Stomach smooth muscle (tissue), 2 donors: ENCODE measurements around the gene CAND1.

Source experiments
- H3K27ac ChIP-seq: one replicate; pipeline ENCODE4 v1.7.0; 2013; ENCODE audit warnings: mild to moderate bottlenecking, low read length, inconsistent platforms
- H3K27me3 ChIP-seq, 2 donors: one replicate each; pipeline ENCODE4 v1.7.0; 2013; ENCODE audit warnings: low read length in 2 of 2; ENCODE audit not compliant: insufficient read depth in 2 of 2, control insufficient read depth in 1 of 2
- H3K36me3 ChIP-seq, 2 donors: one replicate each; pipeline ENCODE4 v1.7.0; 2013; ENCODE audit warnings: low read length in 2 of 2; ENCODE audit not compliant: control insufficient read depth in 2 of 2, insufficient read depth in 2 of 2
- H3K4me1 ChIP-seq: one replicate; pipeline ENCODE4 v1.7.0; 2013; ENCODE audit warnings: low read length; ENCODE audit not compliant: control insufficient read depth, insufficient read depth
- H3K4me3 ChIP-seq, 2 donors: one replicate each; pipeline ENCODE4 v1.7.0; 2013; ENCODE audit warnings: low read length in 2 of 2
- H3K9ac ChIP-seq, 2 donors: one replicate each; pipeline ENCODE4 v1.7.0; 2013; ENCODE audit warnings: low read length in 2 of 2, mild to moderate bottlenecking in 1 of 2
- H3K9me3 ChIP-seq, 2 donors: one replicate each; pipeline ENCODE4 v1.7.0; 2013; ENCODE audit warnings: low read length in 2 of 2; ENCODE audit not compliant: control insufficient read depth in 2 of 2
- donor health status: healthy.
- donor health status: Pancreatic carcinoma.

CAND1 gene

GRCh38 chr12:67256649-67257048, 12.5 kb upstream of the CAND1 start:
- no peaks in the 10 kb centered on the region for H3K4me1 ChIP-seq
- H3K27me3 ChIP-seq = no peaks in the 10 kb centered on the region
- H3K4me3 ChIP-seq = no peak overlapping the region
- no peak overlapping the region for H3K27ac ChIP-seq
- no peaks in the 10 kb centered on the region for H3K36me3 ChIP-seq
- no peak overlapping the region for H3K9ac ChIP-seq
- no peaks in the 10 kb centered on the region for H3K9me3 ChIP-seq

- no peak overlapping the region for H3K9ac ChIP-seq
- no peaks in the 10 kb centered on the region for H3K27me3 ChIP-seq
- H3K9me3 ChIP-seq = no peaks in the 10 kb centered on the region
- peaks cover 3% of the 10 kb centered on the region for H3K4me1 ChIP-seq
- no peak overlapping the region for H3K4me3 ChIP-seq
- no peak overlapping the region for H3K27ac ChIP-seq
- no peaks in the 10 kb centered on the region for H3K36me3 ChIP-seq
Measured at GRCh38 chr12:67263471-67263870, 5.7 kb upstream of the CAND1 start.

- Histone ChIP-seq H3K9me3 (no peaks in the 10 kb centered on the region), H3K4me1 (peaks cover 18% of the 10 kb centered on the region), H3K9ac (peak overlapping the region; percentile 89 to 96), H3K4me3 (peak overlapping the region; percentile 75 to 94), H3K36me3 (no peaks in the 10 kb centered on the region), H3K27ac (peak overlapping the region; percentile 97), H3K27me3 (no peaks in the 10 kb centered on the region)
Measured at GRCh38 chr12:67268335-67268895, 743 bp upstream of the CAND1 start.

GRCh38 chr12:67269633-67270573, 745 bp downstream of the CAND1 start:
- Histone ChIP-seq H3K27me3 (no peaks in the 10 kb centered on the region), H3K4me1 (peaks cover 18% of the 10 kb centered on the region), H3K36me3 (no peaks in the 10 kb centered on the region), H3K9me3 (no peaks in the 10 kb centered on the region), H3K4me3 (peak overlapping the region; percentile 75 to 94), H3K27ac (peak overlapping the region; percentile 97), H3K9ac (peak overlapping the region; percentile 96)

GRCh38 chr12:67270622-67271021, 1.5 kb downstream of the CAND1 start:
- Histone ChIP-seq H3K36me3 (no peaks in the 10 kb centered on the region), H3K9me3 (no peaks in the 10 kb centered on the region), H3K27me3 (no peaks in the 10 kb centered on the region), H3K4me1 (peaks cover 18% of the 10 kb centered on the region), H3K27ac (peak overlapping the region; percentile 97), H3K4me3 (peak overlapping the region; percentile 75 to 94), H3K9ac (peak overlapping the region; percentile 96)

GRCh38 chr12:67271976-67272375, 2.8 kb downstream of the CAND1 start:
- no peaks in the 10 kb centered on the region for H3K27me3 ChIP-seq
- no peak overlapping the region for H3K27ac ChIP-seq
- H3K4me1 ChIP-seq = peaks cover 20% of the 10 kb centered on the region

GRCh38 chr12:67274186-67274585, 5.0 kb downstream of the CAND1 start:
- no peak overlapping the region for H3K4me3 ChIP-seq
- no peaks in the 10 kb centered on the region for H3K9me3 ChIP-seq
- H3K27me3 ChIP-seq = no peaks in the 10 kb centered on the region
- H3K36me3 ChIP-seq = no peaks in the 10 kb centered on the region
- no peak overlapping the region for H3K9ac ChIP-seq
- H3K4me1 ChIP-seq = peaks cover 16% of the 10 kb centered on the region
- H3K27ac ChIP-seq = no peak overlapping the region

More at GRCh38 chr12:67271976-67272375, 2.8 kb downstream of the CAND1 start:
- H3K9me3 ChIP-seq = no peaks in the 10 kb centered on the region
- H3K36me3 ChIP-seq = no peaks in the 10 kb centered on the region
- no peak overlapping the region for H3K4me3 ChIP-seq
- peak overlapping the region in 1 of 2 donors; percentile 96 for H3K9ac ChIP-seq

GRCh38 chr12:67275380-67275913, 6.3 kb downstream of the CAND1 start:
- Histone ChIP-seq H3K4me3 (no peak overlapping the region), H3K4me1 (peaks cover 16% of the 10 kb centered on the region), H3K27ac (no peak overlapping the region), H3K36me3 (no peaks in the 10 kb centered on the region), H3K27me3 (no peaks in the 10 kb centered on the region), H3K9me3 (no peaks in the 10 kb centered on the region), H3K9ac (no peak overlapping the region)

- Histone ChIP-seq H3K9ac (no peak overlapping the region), H3K9me3 (no peaks in the 10 kb centered on the region), H3K36me3 (no peaks in the 10 kb centered on the region), H3K4me3 (no peak overlapping the region), H3K27me3 (no peaks in the 10 kb centered on the region), H3K4me1 (peaks cover 15% of the 10 kb centered on the region), H3K27ac (no peak overlapping the region)
Measured at GRCh38 chr12:67276421-67276820, 7.3 kb downstream of the CAND1 start.

- H3K4me1 ChIP-seq = peaks cover 2% of the 10 kb centered on the region
- H3K27me3 ChIP-seq = no peaks in the 10 kb centered on the region
Measured at GRCh38 chr12:67279637-67280036, 10.5 kb downstream of the CAND1 start.

More at GRCh38 chr12:67279637-67280036, 10.5 kb downstream of the CAND1 start:
- no peaks in the 10 kb centered on the region for H3K9me3 ChIP-seq
- no peak overlapping the region for H3K9ac ChIP-seq
- no peak overlapping the region for H3K27ac ChIP-seq
- H3K4me3 ChIP-seq = no peak overlapping the region
- peaks cover 0 to 5% of the 10 kb centered on the region in 2 donors for H3K36me3 ChIP-seq
